NCI-H748 (cell line): ENCODE data around the gene SMC1A.
"Not testable (repeated sequence)": the region's sequence is repeated elsewhere in the genome, so short reads cannot be mapped to it uniquely, and the experiment has no call there.

Experiments used
- DNase-seq: peaks from one replicate; lab custom pipeline; 2025; ENCODE audit not compliant: unreplicated experiment; lab: John Stamatoyannopoulos, UW

Gene SMC1A

GRCh38 chrX:53422086-53422860, at the start of gene SMC1A:
SMC1A (minus strand) TSS chrX:53422654; CDS start chrX:53422600, 54 bp downstream.
- peak; percentile 97 for DNase-seq

GRCh38 chrX:53471346-53471745, 48.9 kb upstream of the SMC1A start:
- DNase-seq = no peak

- DNase-seq = not testable (repeated sequence)
These were observed 46.2 kb upstream of the SMC1A start for GRCh38 chrX:53468659-53469058.

GRCh38 chrX:53458082-53458481, 35.6 kb upstream of the SMC1A start:
- DNase-seq = no peak

GRCh38 chrX:53456254-53456653, 33.8 kb upstream of the SMC1A start:
- DNase-seq = no peak

- no peak for DNase-seq
These were observed 30.4 kb upstream of the SMC1A start for GRCh38 chrX:53452812-53453211.

- DNase-seq = no peak
These were observed 27.2 kb upstream of the SMC1A start for GRCh38 chrX:53449632-53450031.

GRCh38 chrX:53447441-53447840, 25.0 kb upstream of the SMC1A start:
- DNase-seq = no peak

GRCh38 chrX:53445977-53446376, 23.5 kb upstream of the SMC1A start:
- peak; percentile 42 for DNase-seq

GRCh38 chrX:53442322-53442631, 19.8 kb upstream of the SMC1A start:
- DNase-seq = no peak

- DNase-seq = peak; percentile 88
These were observed 19.3 kb upstream of the SMC1A start for GRCh38 chrX:53441531-53442321.

GRCh38 chrX:53440621-53441517, 18.4 kb upstream of the SMC1A start:
- DNase-seq = peak; percentile 45

GRCh38 chrX:53440101-53440500, 17.6 kb upstream of the SMC1A start:
- peak; percentile 60 for DNase-seq

GRCh38 chrX:53438832-53439230, 16.4 kb upstream of the SMC1A start:
- no peak for DNase-seq

GRCh38 chrX:53438174-53438831, 15.8 kb upstream of the SMC1A start:
- peak; percentile 4 for DNase-seq

GRCh38 chrX:53437206-53437605, 14.8 kb upstream of the SMC1A start:
- no peak for DNase-seq

GRCh38 chrX:53435997-53436396, 13.5 kb upstream of the SMC1A start:
- peak; percentile 70 for DNase-seq

- DNase-seq = peak; percentile 93
These were observed 11.5 kb upstream of the SMC1A start, which contains the start of gene HSD17B10 for GRCh38 chrX:53433651-53434639. HSD17B10 (minus strand) TSS chrX:53434370; CDS start chrX:53434345, 25 bp downstream.

GRCh38 chrX:53430231-53430630, 7.8 kb upstream of the SMC1A start:
- DNase-seq = no peak

GRCh38 chrX:53429755-53430154, 7.3 kb upstream of the SMC1A start:
- DNase-seq = no peak
